ENCODE data around the gene LCNL1.

- TF ChIP-seq CTCF (IDR thresholded peaks at IDR 0.05; ENCODE audit: low read depth, low read length, poor library complexity, severe bottlenecking), result no peak
- no peak for TF ChIP-seq EZH2phosphoT487 (IDR thresholded peaks at IDR 0.05; ENCODE audit: borderline replicate concordance, low read length)
Observed at GRCh38 chr9:137013571-137013940, 30.8 kb downstream of the LCNL1 start.

Measured in DOHH2 (cell line).